ENCODE data around the gene SLC41A2.

SLC41A2 gene

DNA sequence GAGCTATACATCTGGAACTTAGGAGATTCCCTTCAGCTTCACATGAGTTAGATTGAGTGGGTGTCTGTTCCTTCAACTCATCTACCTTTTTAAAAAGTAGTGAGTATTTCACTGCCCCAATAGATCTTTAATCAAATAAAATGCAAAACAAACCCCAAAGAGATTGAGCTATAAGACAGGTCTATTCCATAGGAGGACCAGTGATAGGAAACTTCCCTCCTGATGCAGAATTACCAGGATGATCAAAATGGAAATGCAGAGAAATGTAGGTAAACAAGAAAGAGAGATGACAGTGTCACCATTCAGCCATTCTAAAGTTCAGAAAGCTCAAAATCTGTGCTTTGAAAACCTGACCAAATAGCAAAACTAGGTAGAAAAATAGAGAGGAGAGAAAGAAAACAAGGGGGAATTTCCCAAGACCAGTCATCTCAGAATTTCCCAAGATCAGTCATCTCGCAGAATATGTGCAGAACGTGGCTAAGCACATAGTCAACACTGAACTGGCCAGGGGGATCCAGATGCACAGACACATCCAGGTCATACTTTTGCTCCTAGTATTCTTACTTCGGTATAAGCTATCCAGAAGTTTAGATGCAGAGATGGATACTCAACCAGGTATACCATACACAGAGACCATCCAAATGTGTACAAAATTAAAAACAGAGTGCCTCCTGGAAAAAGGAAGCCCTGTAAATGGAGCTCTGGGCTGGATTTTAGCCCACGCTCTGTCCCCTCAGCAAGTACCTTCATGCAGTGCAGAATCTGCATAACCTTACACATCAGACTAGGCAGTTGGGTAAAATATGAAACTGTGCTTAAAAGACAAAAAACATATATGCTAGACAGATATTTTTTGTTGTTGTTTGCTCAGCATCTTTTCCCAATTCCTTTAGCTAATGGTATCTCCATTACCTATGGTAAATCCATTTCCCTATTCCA lies 27.4 kb downstream of the SLC41A2 start:
- TF ChIP-seq, protein P1, sequence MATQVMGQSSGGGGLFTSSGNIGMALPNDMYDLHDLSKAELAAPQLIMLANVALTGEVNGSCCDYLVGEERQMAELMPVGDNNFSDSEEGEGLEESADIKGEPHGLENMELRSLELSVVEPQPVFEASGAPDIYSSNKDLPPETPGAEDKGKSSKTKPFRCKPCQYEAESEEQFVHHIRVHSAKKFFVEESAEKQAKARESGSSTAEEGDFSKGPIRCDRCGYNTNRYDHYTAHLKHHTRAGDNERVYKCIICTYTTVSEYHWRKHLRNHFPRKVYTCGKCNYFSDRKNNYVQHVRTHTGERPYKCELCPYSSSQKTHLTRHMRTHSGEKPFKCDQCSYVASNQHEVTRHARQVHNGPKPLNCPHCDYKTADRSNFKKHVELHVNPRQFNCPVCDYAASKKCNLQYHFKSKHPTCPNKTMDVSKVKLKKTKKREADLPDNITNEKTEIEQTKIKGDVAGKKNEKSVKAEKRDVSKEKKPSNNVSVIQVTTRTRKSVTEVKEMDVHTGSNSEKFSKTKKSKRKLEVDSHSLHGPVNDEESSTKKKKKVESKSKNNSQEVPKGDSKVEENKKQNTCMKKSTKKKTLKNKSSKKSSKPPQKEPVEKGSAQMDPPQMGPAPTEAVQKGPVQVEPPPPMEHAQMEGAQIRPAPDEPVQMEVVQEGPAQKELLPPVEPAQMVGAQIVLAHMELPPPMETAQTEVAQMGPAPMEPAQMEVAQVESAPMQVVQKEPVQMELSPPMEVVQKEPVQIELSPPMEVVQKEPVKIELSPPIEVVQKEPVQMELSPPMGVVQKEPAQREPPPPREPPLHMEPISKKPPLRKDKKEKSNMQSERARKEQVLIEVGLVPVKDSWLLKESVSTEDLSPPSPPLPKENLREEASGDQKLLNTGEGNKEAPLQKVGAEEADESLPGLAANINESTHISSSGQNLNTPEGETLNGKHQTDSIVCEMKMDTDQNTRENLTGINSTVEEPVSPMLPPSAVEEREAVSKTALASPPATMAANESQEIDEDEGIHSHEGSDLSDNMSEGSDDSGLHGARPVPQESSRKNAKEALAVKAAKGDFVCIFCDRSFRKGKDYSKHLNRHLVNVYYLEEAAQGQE (IDR thresholded peaks at IDR 0.05; ENCODE audit: insufficient read depth in 1 of 2, low read depth in 2 of 2, low read length in 2 of 2): no peak
- TF ChIP-seq TAF1 (IDR thresholded peaks at IDR 0.05; ENCODE audit: borderline replicate concordance, insufficient read depth, low read length) (no peak), SIN3A (IDR thresholded peaks at IDR 0.05; ENCODE audit: borderline replicate concordance, insufficient read depth, low read length) (no peak), FOXP2 (optimal IDR thresholded peaks at IDR 0.05; ENCODE audit: borderline replicate concordance, extremely low read depth, extremely low read length, insufficient read depth) (no peak), POLR2AphosphoS5 (IDR thresholded peaks at IDR 0.05; ENCODE audit: low read depth, low read length) (no peak)

DNA sequence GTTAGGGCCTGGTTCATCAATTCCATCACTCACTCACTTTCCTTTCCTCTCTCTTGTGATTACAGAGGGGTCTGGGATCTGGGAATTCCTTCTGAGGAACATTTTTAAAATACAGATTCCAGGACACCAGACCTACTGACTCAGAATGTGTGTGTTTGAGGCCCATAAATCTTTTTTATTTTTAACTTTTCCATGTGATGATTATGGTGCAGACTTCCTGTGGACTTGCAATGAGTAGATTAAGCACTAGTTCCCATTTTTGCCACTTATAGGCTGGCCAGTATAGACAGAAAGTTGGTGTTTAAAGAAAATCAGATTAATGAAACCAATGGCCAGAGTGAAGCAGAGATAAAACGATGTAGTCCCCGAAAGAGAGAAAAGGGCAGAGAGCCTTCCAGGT lies 28.1 kb downstream of the SLC41A2 start:
- TF ChIP-seq SIN3A (IDR thresholded peaks at IDR 0.05; ENCODE audit: borderline replicate concordance, insufficient read depth, low read length): no peak
- TF ChIP-seq FOXP2 (optimal IDR thresholded peaks at IDR 0.05; ENCODE audit: borderline replicate concordance, extremely low read depth, extremely low read length, insufficient read depth): no peak
- no peak for TF ChIP-seq POLR2AphosphoS5 (IDR thresholded peaks at IDR 0.05; ENCODE audit: low read depth, low read length)
- no peak for TF ChIP-seq TAF1 (IDR thresholded peaks at IDR 0.05; ENCODE audit: borderline replicate concordance, insufficient read depth, low read length)
- TF ChIP-seq, protein P1 (IDR thresholded peaks at IDR 0.05; ENCODE audit: insufficient read depth in 1 of 2, low read depth in 2 of 2, low read length in 2 of 2): no peak

DNA sequence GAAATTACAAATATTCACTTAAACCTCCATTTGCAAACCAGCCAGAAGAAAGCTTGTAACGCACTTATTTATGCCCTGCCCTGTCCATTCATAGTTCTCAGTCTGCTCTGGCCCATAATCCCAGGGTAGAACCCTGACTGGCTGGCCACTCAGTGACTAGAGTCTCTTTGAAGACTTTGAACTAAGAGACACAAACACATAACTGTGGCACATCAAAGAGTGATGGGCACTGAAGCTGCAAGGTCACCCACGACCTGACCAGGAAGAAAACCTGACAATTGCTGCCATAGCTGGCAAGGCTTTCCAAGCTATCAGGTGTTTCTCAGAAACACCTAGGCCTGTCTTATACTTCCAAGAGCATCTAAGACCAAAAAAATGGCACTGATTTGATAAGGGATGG lies 28.7 kb downstream of the SLC41A2 start:
- TF ChIP-seq SIN3A (IDR thresholded peaks at IDR 0.05; ENCODE audit: borderline replicate concordance, insufficient read depth, low read length) (no peak), POLR2AphosphoS5 (IDR thresholded peaks at IDR 0.05; ENCODE audit: low read depth, low read length) (no peak), TAF1 (IDR thresholded peaks at IDR 0.05; ENCODE audit: borderline replicate concordance, insufficient read depth, low read length) (no peak), FOXP2 (optimal IDR thresholded peaks at IDR 0.05; ENCODE audit: borderline replicate concordance, extremely low read depth, extremely low read length, insufficient read depth) (no peak)
- TF ChIP-seq, protein P1 (IDR thresholded peaks at IDR 0.05; ENCODE audit: insufficient read depth in 1 of 2, low read depth in 2 of 2, low read length in 2 of 2): no peak

DNA sequence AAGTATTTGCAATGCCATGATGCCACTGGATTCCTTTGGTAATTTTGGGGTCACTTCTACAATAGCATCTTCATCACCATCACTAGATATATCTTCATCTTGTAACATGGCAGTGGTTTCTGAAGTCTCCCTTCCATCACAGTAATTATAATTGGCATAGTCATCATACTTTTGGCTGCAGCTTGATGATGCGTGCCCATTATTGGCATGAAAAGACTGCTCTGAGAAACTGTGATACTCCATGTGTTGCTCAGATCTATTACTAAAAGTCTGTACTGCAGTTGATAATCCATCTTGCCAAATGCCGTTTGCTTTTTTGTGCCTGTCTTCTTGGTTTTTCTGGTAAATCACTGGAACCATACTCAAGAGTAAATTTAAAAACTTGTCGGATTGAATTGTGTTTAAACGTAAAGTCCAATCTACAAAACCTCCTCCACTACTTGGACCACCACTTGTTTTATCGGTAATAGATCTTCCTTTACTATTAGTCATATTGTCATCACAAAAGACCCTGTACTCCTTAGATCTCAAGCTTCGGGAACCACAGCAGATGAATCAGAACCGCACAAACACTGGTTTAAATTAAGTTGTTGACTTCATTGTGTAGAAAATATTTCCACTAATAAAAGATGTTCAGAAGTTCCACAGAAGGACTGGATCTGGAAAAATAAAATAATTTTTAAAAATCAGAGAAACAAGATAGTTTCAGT lies 29.9 kb downstream of the SLC41A2 start:
- no peak for TF ChIP-seq SIN3A (IDR thresholded peaks at IDR 0.05; ENCODE audit: borderline replicate concordance, insufficient read depth, low read length)
- TF ChIP-seq TAF1 (IDR thresholded peaks at IDR 0.05; ENCODE audit: borderline replicate concordance, insufficient read depth, low read length): no peak
- TF ChIP-seq, protein P1 (IDR thresholded peaks at IDR 0.05; ENCODE audit: insufficient read depth in 1 of 2, low read depth in 2 of 2, low read length in 2 of 2): no peak
- TF ChIP-seq FOXP2 (optimal IDR thresholded peaks at IDR 0.05; ENCODE audit: borderline replicate concordance, extremely low read depth, extremely low read length, insufficient read depth): no peak
- TF ChIP-seq POLR2AphosphoS5 (IDR thresholded peaks at IDR 0.05; ENCODE audit: low read depth, low read length): no peak
